AG08396 (cell line): ENCODE data around the gene DES.
"Not testable (repeated sequence)": the region's sequence is repeated elsewhere in the genome, so short reads cannot be mapped to it uniquely, and the experiment has no call there.

Source experiments
- DNase-seq: peaks from one replicate; pipeline ENCODE4 v3.0.0; 2012; ENCODE audit warnings: low spot score, mixed read lengths

DES gene

DNA sequence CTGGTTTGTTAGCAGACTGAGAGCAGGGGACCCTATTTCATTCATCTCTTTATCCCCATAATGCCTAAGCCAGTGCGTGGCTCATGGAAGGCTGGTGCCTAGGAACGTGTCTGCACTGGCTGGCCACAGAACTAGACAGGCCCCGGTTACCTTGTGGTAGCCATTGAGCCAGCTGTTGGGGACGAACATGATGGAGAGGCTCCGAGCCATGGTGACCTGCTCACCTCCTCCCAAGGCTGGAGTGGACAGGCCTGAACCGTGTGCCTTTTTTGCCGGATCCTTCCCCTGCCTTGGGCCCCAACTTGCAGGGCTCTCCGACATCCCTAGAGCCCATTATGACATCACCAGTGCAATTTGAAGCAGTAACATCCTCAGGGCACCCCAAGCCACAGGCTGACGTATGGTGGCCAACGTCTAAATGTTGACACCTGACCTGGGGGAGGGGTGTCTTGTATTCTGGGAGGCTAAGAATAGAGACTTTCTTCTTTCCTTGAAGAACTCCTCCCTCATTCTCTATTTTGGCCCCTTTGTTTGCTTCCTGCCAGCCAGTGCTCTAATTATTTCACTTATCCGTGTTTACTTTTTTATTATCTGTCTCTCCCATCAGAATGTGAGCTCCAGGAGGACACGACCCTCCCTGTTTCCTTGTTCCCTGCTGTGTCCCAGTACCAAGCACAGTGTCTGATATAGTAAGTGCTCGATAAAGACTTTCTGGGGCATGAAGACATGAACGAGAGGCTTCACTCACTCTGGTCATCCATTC, 18.3 kb upstream of the DES start:
- DNase-seq, result no peak

DNA sequence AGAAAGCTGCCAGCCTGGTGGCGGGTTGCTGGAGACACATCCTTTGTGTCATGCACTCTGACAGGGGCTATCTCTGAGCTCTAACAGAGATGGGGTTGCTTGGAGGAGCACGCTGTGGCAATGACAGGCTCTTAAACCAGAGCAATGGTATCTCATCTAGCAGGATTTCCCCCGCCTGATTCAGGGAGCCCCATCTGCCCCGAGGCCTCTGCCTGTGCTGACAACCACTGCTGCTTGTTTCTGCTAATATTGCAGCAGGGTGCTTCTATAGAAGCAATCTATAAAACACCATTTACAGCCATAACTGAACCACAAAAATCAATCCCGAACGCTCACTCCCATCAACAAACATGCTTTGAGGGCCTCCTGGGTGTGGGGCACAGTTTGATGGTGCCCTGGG, 17.6 kb upstream of the DES start:
- DNase-seq, result no peak

DNA sequence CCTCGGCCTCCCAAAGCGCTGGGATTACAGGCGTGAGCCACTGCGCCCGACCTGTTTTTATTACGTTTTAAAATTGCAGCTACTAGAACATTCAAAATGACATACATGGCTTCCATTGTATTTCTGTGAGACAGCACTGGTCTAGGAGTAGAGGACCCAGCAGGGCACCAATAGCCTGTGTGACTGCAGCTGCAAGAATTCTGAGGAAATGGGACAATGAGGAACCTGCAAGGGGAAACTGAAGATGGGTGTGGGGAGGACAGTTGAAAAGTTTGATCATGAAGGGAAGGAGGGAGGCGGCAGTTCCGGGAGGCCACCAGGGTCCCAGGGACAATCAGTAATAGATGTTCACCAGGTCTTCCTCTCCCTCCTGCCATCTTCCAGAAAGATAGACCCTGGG, 16.6 kb upstream of the DES start:
- no peak for DNase-seq

DNA sequence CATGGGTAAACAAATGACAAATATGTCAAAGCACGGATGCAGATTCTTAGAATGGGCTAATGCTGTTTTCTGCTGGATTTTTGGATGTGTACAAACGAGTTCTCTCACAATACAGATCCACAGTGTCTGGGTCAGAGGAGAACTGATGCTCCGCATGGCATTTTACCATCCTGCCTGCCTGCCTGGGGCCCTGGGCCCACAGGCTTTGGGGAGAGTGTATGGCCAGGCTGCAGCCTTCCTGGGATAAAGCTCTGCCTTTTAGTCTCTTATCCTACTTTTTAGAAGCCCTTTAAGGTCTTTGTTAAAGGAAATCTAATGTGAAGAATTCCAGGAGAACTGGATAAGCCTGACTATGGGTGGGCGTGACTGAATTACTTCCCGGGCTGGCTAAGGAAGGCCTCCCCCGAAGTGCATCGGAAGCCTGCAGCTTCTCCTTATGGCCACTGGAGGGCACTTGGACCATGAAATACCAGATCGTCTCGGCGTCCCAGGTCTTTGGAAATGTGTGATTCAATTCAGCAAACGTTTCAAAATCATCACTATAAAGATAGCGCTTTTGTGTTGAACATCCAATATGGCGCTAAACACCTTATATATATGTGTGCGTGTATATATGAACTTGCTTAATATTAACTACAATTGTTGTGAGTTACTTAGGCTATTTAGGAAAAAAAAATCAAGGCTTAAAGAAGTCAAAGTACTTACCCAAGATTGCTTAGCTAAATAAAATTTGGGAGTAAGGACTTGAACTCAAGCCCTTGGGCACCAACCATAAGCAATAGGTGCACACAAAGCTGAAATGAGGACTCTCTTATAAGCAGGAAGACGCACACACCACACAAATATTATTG, 15.3 kb upstream of the DES start:
- DNase-seq, result peak; percentile 77

DNA sequence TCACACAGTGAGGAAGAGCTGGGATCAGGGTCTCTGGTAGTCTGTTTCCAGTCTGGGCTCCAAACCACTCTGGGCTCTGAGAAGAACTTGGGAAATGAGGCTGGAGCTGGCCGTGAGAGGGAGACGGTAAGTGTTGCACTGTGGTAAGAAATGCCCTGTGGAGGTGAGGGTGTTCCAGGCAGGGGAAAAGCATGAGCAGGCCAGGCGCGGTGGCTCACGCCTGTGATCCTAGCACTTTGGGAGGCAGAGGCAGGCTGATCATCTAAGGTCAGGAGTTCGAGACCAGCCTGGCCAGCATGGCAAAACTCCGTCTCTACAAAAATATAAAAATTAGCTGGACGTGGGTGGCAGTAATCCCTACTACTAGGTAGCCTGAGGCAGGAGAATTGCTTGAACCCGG, 14.3 kb upstream of the DES start:
- DNase-seq, result no peak

DNA sequence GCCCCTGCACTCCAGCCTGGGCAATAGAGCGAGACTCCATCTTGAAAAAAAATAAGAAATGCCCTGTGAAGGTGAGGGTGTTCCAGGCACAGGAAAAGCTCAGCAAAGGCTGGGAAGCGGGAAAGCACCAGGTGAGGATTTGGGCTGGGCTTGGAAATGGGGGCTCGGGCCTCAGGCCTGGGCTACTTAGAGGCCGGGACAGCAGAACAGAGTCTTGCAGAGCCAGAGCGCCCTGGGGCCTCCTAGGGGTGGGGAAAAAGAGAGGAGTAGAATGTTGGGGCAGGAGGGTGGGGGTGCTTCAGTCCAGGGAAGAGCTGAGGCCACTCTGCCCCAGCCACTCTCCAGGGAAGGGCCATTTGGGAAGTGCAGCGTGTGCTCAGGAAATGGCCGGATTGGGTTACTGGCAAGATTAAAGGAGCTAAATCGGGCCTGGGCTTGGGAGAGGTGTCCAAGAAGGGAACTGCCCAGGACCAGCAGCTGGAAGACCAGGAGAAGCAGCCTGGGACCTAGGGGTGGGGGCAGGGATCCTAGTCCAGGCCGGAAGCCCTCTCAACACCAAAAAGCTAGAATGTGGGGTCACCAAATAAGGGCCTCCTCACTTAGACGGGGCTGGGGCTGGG, 13.8 kb upstream of the DES start:
- no peak for DNase-seq

DNA sequence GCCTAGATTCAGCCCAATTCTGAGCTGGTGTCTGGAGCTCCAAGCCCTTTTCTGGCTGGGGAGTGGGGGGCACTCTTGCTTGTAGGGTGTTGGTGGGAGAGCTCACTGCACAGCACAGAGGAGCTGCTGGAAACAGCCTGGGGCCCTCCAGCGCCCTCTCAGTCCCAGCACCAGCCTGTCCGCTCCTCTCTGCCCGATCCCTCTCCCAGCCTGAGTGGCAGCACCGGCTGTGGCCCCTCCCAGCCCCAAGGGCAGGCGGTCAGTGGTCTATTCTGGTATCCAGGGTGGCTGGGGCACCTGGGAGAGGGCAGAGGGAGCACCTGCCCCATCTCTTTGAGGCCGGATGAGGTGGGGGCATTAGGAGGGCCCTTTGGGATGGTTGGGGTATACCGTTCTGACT, 13.2 kb upstream of the DES start:
- no peak for DNase-seq

DNA sequence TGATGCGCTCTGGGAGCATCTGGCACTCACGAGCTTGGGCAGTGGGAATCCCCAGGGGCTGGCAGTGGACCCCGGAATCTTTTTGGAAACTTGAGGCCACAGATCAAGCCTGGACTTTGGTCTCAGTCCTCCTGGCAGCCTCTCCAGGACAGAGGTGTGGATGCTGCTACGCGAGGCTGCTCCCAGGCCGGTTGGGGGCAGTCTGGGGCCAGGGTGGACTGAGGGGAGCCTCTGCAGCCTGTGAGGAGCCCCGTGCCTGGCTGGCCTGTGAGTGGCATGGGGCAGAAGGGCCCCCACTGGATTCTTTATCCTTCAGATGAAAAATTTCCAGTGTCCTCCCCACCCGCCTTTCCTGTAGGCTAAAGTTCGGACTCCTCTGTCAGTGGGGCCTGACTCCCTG, 12.7 kb upstream of the DES start:
- DNase-seq, result no peak

DNA sequence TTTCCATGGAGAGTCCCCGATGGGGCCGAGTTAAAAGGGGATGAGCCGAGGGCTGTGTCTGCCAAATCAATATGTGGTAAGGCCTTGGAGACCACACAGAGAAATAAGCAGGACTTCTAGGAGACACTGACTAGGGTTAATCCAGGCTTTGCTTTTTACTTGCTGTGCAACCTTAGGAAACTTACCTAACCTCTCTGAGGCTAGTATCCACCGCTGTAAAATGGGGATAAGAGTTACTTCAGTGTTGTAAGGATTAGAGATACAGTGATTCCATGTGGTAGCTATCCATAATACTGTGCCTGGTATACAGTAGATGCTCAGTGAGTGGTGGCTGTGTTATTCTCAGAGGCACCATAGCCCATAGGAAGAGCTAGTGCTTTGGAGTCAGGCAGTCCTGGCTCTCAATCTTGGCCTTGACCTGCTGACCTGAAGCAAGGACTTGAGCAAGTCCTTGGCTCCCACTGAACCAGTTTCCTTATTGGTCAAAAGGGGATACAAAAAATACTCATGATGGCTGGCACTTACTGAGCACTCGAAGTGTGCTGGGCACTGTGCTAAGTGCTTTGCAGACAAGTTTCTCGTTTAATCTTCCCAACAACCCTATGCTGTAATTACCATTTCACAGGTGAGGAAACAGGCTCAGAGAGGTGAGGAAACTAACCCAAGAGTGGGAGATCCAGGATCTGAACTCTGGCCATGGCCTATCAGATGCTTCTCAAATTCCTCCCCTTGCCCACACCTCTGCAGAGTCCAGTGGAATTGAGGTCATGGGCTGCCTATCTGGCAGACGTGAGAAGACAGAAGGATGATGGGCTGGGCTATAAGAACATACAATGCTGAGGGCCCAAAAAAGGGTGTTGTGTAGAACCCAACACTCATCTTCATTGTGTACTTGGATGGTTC, 12.0 kb upstream of the DES start:
- no peak for DNase-seq

DNA sequence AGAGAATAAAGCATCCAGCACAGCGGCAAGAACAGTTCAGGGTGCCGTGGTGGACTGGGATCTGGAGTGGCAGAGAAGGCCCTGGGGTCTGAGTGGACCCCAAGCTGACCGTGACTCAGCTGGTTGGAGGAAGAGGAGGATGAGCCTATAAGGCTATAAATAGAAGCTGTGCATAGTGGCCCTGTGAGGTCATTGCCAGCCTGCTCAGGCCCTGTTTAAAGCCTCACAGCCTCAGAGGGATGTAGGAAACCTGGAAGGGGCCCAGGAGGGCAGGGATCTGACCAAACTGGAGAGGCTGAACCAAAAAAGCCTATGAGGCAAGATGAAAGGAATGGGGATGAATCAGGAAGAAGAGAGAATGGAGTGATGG, 11.3 kb upstream of the DES start:
- peak; percentile 90 for DNase-seq

DNA sequence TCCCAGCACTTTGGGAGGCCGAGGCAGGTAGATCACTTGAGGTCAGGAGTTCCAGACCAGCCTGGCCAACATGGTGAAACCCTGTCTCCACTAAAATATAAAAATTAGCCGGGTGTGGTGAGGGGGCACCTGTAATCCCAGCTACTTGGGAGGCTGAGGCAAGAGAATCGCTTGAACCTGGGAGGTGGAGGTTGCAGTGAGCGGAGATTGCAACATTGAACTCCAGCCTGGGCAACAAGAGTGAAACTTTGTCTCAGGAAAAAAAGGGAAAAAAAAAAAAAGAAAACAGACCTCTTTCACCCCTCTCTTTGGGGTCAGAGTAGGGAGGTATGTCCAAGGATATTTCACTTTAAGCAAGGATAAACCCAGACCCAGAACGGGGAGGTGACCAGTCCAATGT, 10.8 kb upstream of the DES start:
- not testable (repeated sequence) for DNase-seq

DNA sequence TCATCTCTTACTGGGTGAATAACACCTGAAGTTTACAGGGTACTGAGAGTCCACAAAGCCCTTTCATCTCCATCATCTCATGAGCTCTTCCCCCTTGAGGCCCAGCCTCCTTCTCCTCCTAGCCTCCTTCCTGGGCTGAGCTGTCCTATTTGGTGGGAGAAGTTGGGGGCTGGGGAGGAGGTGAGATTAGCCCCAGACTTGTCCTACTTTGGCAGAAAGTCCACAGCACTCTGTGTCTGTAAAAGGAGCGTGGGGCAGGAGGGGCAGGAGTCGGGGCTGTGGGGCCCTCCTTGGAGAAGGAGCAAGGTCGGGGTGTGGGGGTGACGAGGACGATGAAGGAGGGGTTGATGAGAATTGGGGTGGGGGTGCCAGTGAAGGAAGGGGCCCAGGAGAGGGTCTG, 10.0 kb upstream of the DES start:
- DNase-seq, result no peak

DNA sequence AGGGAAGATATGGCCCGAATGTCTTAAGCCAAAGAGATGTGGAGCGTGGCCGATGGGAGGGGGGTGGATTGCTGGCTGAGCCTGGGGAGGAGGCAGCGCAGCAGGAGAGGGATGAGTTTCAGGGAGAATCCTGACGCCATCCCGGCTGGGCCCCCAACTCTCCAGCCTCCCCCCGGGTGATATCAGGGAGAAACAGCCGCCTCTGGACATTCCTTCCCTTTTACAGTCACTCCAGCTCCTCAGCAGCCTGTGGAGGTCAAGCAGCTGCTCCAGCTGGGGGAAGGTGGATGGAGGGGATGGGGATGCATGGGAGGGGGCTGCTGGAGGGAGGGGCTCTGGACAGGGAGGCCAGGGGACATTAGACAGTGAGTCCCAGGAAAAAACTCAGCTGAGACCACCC, 9.5 kb upstream of the DES start:
- no peak for DNase-seq

DNA sequence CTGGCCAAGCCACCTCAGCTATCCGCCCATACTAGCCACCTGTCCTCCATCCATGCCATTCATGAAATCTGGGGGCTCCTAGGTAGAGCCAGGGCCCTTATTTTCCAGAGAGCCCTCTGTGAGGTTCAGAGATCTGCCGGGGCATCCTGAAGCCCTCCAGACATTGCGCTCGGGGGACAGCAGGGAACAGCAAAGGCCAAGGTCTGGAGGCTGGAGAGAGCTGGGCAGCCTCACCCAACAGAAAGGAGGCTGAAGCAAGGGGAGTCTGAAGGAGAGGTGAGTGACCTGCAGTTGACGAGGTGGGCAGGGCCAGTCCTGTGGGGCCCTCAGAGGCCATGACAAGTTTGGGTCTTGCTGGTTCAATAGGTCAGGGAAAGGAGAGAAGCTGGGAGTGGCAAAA, 8.6 kb upstream of the DES start:
- no peak for DNase-seq

DNA sequence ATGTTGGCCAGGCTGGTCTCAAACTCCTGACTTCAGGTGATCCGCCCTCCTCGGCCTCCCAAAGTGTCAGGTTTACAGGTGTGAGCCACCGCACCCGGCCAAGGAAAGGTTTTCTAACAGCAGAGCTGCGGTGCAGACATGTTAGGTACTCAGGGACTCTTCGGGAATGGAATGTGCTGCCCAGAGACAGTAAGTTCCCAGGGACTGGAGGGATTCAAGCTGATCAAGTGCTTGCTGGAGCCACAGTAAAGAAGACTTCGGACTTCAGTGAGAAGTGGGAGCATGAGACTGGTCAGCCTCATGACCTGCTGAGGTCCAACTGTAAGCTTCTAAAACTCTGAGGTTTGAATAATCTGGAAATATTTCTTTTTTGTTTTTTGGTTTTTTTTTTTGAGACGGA, 7.8 kb upstream of the DES start:
- DNase-seq, result no peak

DNA sequence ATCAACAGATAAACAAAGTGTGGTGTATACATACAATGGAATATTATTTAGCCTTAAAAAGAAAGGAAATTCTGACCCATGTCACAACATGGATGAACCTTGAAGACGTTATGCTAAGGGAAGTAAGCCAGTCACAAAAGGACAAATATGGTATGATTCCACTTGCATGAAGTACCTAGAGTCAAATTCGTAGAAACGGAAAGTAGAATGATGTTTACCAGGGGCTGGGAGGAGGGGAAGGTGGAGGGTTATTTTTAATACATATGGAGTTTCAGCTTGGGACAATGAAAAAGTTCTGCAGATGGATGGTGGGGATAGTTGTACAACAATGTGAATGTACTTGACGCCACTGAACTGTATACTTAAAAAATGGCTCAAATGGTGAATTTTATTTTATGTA, 3.3 kb upstream of the DES start:
- no peak for DNase-seq

DNA sequence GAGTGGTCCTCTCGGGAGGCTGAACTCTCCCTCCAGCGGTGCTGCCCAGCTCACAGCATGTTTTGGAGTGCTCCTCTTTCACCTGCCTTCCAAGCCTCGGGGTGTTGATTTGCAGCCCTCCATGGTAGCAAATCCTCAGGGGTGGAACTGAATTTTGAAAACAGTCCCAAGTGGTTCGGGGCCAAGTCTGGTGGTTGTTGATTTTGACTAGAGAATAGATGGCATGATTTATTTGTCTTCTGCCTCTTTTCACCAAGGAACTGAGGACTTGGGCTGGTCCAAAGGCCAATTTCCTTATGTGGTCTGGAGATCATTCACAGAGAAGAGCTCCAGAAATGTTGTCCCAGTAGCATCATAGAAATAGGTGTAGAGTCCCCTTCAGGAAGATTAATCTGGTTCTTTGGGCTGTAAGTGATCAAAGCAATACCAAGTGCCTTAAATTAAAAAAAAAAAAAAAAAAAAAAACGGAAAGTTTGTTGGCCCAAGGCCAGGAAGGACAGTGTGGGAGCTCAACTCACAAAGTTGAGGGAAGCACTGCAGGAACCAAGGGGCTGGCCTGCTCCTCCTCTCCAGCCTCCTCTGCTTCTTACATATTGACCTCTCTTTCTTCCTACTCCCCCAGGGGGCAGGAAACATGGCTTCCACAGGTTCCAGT, 2.5 kb upstream of the DES start:
- DNase-seq, result no peak

DNA sequence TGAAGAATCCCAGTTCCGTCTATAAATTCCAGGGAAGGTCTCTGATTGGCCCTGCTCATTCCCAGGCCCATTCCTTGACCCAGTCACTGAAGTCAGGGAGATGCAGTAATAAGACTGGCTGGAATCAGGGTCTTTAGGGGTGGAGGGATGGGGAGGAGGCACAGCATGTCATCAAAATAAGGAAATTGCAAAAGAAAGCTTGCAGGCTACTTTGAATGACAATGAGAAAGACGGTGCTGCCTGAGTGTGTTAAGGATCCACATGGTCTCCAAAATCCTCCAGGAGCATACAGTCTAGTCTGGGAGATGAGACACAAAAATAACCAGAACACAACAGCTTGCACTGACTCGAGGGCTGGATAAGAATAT, 2.0 kb upstream of the DES start:
- DNase-seq, result no peak

DNA sequence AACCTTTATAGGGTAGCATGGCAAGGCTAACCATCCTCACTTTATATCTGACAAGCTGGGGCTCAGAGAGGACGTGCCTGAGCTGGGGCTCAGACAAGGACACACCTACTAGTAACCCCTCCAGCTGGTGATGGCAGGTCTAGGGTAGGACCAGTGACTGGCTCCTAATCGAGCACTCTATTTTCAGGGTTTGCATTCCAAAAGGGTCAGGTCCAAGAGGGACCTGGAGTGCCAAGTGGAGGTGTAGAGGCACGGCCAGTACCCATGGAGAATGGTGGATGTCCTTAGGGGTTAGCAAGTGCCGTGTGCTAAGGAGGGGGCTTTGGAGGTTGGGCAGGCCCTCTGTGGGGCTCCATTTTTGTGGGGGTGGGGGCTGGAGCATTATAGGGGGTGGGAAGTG, 1.2 kb upstream of the DES start:
- no peak for DNase-seq

DNA sequence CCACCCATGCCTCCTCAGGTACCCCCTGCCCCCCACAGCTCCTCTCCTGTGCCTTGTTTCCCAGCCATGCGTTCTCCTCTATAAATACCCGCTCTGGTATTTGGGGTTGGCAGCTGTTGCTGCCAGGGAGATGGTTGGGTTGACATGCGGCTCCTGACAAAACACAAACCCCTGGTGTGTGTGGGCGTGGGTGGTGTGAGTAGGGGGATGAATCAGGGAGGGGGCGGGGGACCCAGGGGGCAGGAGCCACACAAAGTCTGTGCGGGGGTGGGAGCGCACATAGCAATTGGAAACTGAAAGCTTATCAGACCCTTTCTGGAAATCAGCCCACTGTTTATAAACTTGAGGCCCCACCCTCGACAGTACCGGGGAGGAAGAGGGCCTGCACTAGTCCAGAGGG, 803 bp upstream of the DES start:
- DNase-seq, result no peak

DNA sequence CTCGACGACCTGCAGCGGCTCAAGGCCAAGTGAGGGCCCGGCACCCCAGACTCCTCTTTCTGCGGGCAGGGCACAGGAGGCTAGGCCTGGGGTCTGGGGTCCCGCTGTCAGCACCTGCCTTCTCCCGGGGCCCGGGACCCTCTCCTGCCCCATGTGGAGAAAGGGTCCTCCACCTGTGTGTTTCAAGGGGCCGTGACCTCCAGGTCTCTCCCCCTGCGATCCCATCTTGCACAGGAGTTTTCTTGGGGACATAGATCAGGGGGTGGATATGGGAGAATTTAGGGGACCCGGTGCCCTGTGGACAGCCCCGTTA, 791 bp downstream of the DES start:
- DNase-seq, result no peak
